A673 (cell line): Measurements from ENCODE around the gene C12orf42. TPM values are rescaled to one million over a fixed set of nuclear protein-coding genes. Genes with fewer than 3 reads are reported as not detected.
A peak's percentile ranks its signal among the peaks of the same experiment; 100 is the strongest.

ENCODE experiments used
- Bru-seq: library from RNA; stranded (reverse); fragments of 400-500 nt; gene quantifications from one replicate; lab custom pipeline; 2021; lab: Mats Ljungman, UMichigan
- BruChase-seq, 2 experiments: library from RNA; stranded (reverse); fragments of 400-500 nt; gene quantifications; one replicate each; lab custom pipeline; 2021; lab: Mats Ljungman, UMichigan
- BruUV-seq: library from RNA; stranded (reverse); fragments of 400-500 nt; replicated peaks from 2 replicates; lab custom pipeline; 2021; lab: Mats Ljungman, UMichigan
- CTCF ChIA-PET: fragments of 300-600 bp; sonication (Branson Sonifier 250); formaldehyde crosslinking; loops from one replicate; lab custom pipeline; 2022; ENCODE audit warnings: antibody characterized with exemption; lab: Charles Lee
- POLR2A ChIA-PET: fragments of 300-600 bp; sonication (Branson Sonifier 250); formaldehyde crosslinking; loops from one replicate; lab custom pipeline; 2022; ENCODE audit warnings: antibody characterized with exemption; ENCODE audit not compliant: low non-redundant PET; lab: Charles Lee
- DNase-seq: peaks from one replicate; pipeline ENCODE4 v3.0.0-alpha.2; 2015; ENCODE audit warnings: low spot score
- H3K27ac ChIP-seq: fragments of 200-600 bp; sonication (generic); 2 replicates; pipeline ENCODE4 v1.5.1; 2016; ENCODE audit warnings: mixed run types, low read depth, mild to moderate bottlenecking, mixed read lengths, antibody characterized with exemption, low read length; ENCODE audit not compliant: poor library complexity, severe bottlenecking
- H3K27me3 ChIP-seq: fragments of 200-600 bp; sonication (generic); replicated peaks from 2 replicates; pipeline ENCODE4 v1.6.1; 2017; ENCODE audit warnings: mixed run types, low read depth, mild to moderate bottlenecking, mixed read lengths, antibody characterized with exemption, low read length; ENCODE audit not compliant: insufficient read depth, poor library complexity
- H3K36me3 ChIP-seq: fragments of 200-600 bp; sonication (generic); 2 replicates; pipeline ENCODE4 v1.6.1; 2016; ENCODE audit warnings: mixed run types, mild to moderate bottlenecking, mixed read lengths, antibody characterized with exemption, low read length; ENCODE audit not compliant: insufficient read depth, poor library complexity, severe bottlenecking
- H3K4me1 ChIP-seq: fragments of 200-600 bp; sonication (generic); 2 replicates; pipeline ENCODE4 v1.6.1; 2017; ENCODE audit warnings: mixed run types, mild to moderate bottlenecking, mixed read lengths, antibody characterized with exemption, low read length; ENCODE audit not compliant: insufficient read depth, poor library complexity, severe bottlenecking
- H3K4me3 ChIP-seq: fragments of 200-600 bp; sonication (generic); 2 replicates; pipeline ENCODE4 v1.5.1; 2016; ENCODE audit warnings: low read depth, mixed run types, mild to moderate bottlenecking, mixed read lengths, low read length; ENCODE audit not compliant: poor library complexity, severe bottlenecking
- H3K9me3 ChIP-seq: fragments of 200-600 bp; sonication (generic); 2 replicates; pipeline ENCODE4 v1.6.1; 2016; ENCODE audit warnings: mixed run types, low read depth, mild to moderate bottlenecking, mixed read lengths, antibody characterized with exemption, low read length; ENCODE audit not compliant: poor library complexity, severe bottlenecking
- CTCF ChIP-seq: fragments of 300-800, 200-600 bp; sonication (generic); conservative IDR thresholded peaks from 2 replicates; pipeline ENCODE4 v1.5.1; 2017; ENCODE audit warnings: low read depth, mild to moderate bottlenecking, antibody characterized with exemption, low read length, moderate library complexity, mixed read lengths
- EZH2 ChIP-seq: fragments of 200-600 bp; sonication (generic); IDR thresholded peaks from 2 replicates; pipeline ENCODE4 v1.6.1; 2017; ENCODE audit warnings: borderline replicate concordance, low read depth, mild to moderate bottlenecking, mixed read lengths, antibody characterized with exemption, low read length; ENCODE audit not compliant: poor library complexity, severe bottlenecking
- intact Hi-C: fragments of 100-400 bp; cut with micrococcal nuclease; formaldehyde crosslinking; loops from one replicate; pipeline ENCODE4 v1.10.0; 2022; ENCODE audit not compliant: unreplicated experiment
- long read RNA-seq: library from polyadenylated mRNA; stranded (forward); transcript quantifications from one replicate; pipeline ENCODE4 v2.0.0, GENCODE V29; 2022
- total RNA-seq: library from RNA; stranded (reverse); gene quantifications from 2 replicates; pipeline ENCODE4 v1.2.3, GENCODE V29; 2021

The C12orf42 gene
- total RNA-seq, result not detected in 2 replicates
- percentile 0 among the genes with signal in this experiment for Bru-seq, nascent RNA
- BruChase-seq, experiment 1, labeled RNA remaining after a 2-hour chase, result percentile 2 among the genes with signal in this experiment
- BruChase-seq, experiment 2, labeled RNA remaining after a 6-hour chase, result not detected
- long read RNA-seq, result 0 reads

- intact Hi-C loops, result no loop called here
- peak; percentile 32 for DNase-seq
- no peak within 1 kb of the TSS for H3K27ac ChIP-seq
- no peaks in the 10 kb centered on the region for H3K4me1 ChIP-seq
- POLR2A ChIA-PET, result no interaction called here
- H3K4me3 ChIP-seq, result no peak within 1 kb of the TSS
- no TSS peak for BruUV-seq
- H3K9me3 ChIP-seq, result no peaks in the 10 kb centered on the region
- CTCF ChIA-PET, result interaction anchor here (0.7 kb wide), 1 partner anchor 137 kb away, joined by 7 read pairs; no protein-coding TSS in a partner anchor
- peaks cover 55% of the 10 kb centered on the region for H3K27me3 ChIP-seq
- TF ChIP-seq CTCF, result peak; percentile 48
- peak; percentile 62 for TF ChIP-seq EZH2
- no peaks in the 10 kb centered on the region for H3K36me3 ChIP-seq
These were observed at the start of gene C12orf42 for GRCh38 chr12:103495469-103496456. Gene C12orf42, minus strand, starts transcription at chr12:103495968. Its CDS starts 17,542 bp downstream, at chr12:103478426.

GRCh38 chr12:103542078-103542477 lies 46.3 kb upstream of the C12orf42 start:
- DNase-seq, result no peak
- Histone ChIP-seq H3K4me1 (no peaks in the 10 kb centered on the region), H3K4me3 (no peak overlapping the region), H3K9me3 (no peaks in the 10 kb centered on the region), H3K27ac (no peak overlapping the region), H3K36me3 (no peaks in the 10 kb centered on the region), H3K27me3 (peaks cover 30% of the 10 kb centered on the region)
- intact Hi-C loops, result no loop called here
- TF ChIP-seq CTCF, result no peak
- ChIA-PET POLR2A (no interaction called here), CTCF (no interaction called here)
- BruUV-seq, result no TSS peak

GRCh38 chr12:103540319-103540718 lies 44.6 kb upstream of the C12orf42 start:
- POLR2A ChIA-PET, result no interaction called here
- no TSS peak for BruUV-seq
- no peak overlapping the region for H3K4me3 ChIP-seq
- CTCF ChIA-PET, result no interaction called here
- TF ChIP-seq CTCF (no peak), EZH2 (no peak)
- no peaks in the 10 kb centered on the region for H3K36me3 ChIP-seq
- intact Hi-C loops, result no loop called here
- no peaks in the 10 kb centered on the region for H3K4me1 ChIP-seq
- no peak overlapping the region for H3K27ac ChIP-seq
- H3K9me3 ChIP-seq, result no peaks in the 10 kb centered on the region
- peaks cover 15% of the 10 kb centered on the region for H3K27me3 ChIP-seq
- no peak for DNase-seq
